Activated T-helper 17 cell treated with anti-CD3 and anti-CD28 coated beads, Interleukin-2, amount 50 U/mL, for 72 hours (primary cell): ENCODE data around the gene CRYM. TPM values are rescaled to one million over a fixed set of nuclear protein-coding genes. Genes with fewer than 3 reads are reported as not detected.

Experiments
- ATAC-seq: fragments of 150-1000 bp; cut with Tn5 transposase; replicated peaks from 2 replicates; pipeline ENCODE4 v1.10.0; 2021; ENCODE audit warnings: mild to moderate bottlenecking, moderate library complexity
- H3K27ac Mint-ChIP-seq: one replicate; pipeline ENCODE4 v1.8.0; 2022; ENCODE audit warnings: mixed read lengths
- H3K27me3 Mint-ChIP-seq: one replicate; pipeline ENCODE4 v1.8.0; 2022; ENCODE audit warnings: mixed read lengths
- H3K36me3 Mint-ChIP-seq: one replicate; pipeline ENCODE4 v1.8.0; 2022; ENCODE audit warnings: low read depth, mild to moderate bottlenecking, mixed read lengths
- H3K4me1 Mint-ChIP-seq: one replicate; pipeline ENCODE4 v1.8.0; 2022; ENCODE audit warnings: mixed read lengths
- H3K4me3 Mint-ChIP-seq: one replicate; pipeline ENCODE4 v1.8.0; 2022; ENCODE audit warnings: mild to moderate bottlenecking, mixed read lengths
- H3K9me3 Mint-ChIP-seq: one replicate; pipeline ENCODE4 v1.8.0; 2022; ENCODE audit warnings: mixed read lengths
- total RNA-seq, 2 donors: library from RNA; stranded (reverse); gene quantifications; one replicate each; pipeline ENCODE4 v1.2.3, GENCODE V29; 2022

CRYM gene
- total RNA-seq, 2 donors from 2014 or later = not detected

- no peak overlapping the region for H3K27ac Mint-ChIP-seq
- no peak overlapping the region for H3K4me3 Mint-ChIP-seq
- no peaks in the 10 kb centered on the region for H3K4me1 Mint-ChIP-seq
- H3K36me3 Mint-ChIP-seq = no peaks in the 10 kb centered on the region
- H3K9me3 Mint-ChIP-seq = no peaks in the 10 kb centered on the region
- H3K27me3 Mint-ChIP-seq = peaks cover 10% of the 10 kb centered on the region
- no peak for ATAC-seq
Observed at GRCh38 chr16:21242756-21243155, 35.3 kb downstream of the CRYM start.

GRCh38 chr16:21239646-21240045, 38.4 kb downstream of the CRYM start:
- Mint-ChIP-seq H3K27ac (no peak overlapping the region), H3K27me3 (peaks cover 14% of the 10 kb centered on the region), H3K36me3 (no peaks in the 10 kb centered on the region), H3K4me3 (no peak overlapping the region), H3K4me1 (no peaks in the 10 kb centered on the region), H3K9me3 (no peaks in the 10 kb centered on the region)
- ATAC-seq = no peak

- H3K27me3 Mint-ChIP-seq = peaks cover 35% of the 10 kb centered on the region
- no peak overlapping the region for H3K4me3 Mint-ChIP-seq
- ATAC-seq = no peak
- no peaks in the 10 kb centered on the region for H3K4me1 Mint-ChIP-seq
- H3K36me3 Mint-ChIP-seq = no peaks in the 10 kb centered on the region
- no peak overlapping the region for H3K27ac Mint-ChIP-seq
- no peaks in the 10 kb centered on the region for H3K9me3 Mint-ChIP-seq
Observed at GRCh38 chr16:21236831-21237230, 41.3 kb downstream of the CRYM start.

GRCh38 chr16:21235199-21235585, 42.9 kb downstream of the CRYM start:
- H3K27me3 Mint-ChIP-seq = peaks cover 44% of the 10 kb centered on the region
- no peak for ATAC-seq

GRCh38 chr16:21233521-21234150, 44.5 kb downstream of the CRYM start, which contains the start of gene ANKS4B:
Gene ANKS4B (plus strand): TSS chr16:21233699. CDS start chr16:21233738, 39 bp downstream.
- Mint-ChIP-seq H3K27me3 (peaks cover 55% of the 10 kb centered on the region), H3K36me3 (no peaks in the 10 kb centered on the region), H3K4me3 (no peak within 1 kb of the TSS), H3K9me3 (no peaks in the 10 kb centered on the region), H3K4me1 (no peaks in the 10 kb centered on the region), H3K27ac (no peak within 1 kb of the TSS)
- no peak for ATAC-seq

More at GRCh38 chr16:21235199-21235585, 42.9 kb downstream of the CRYM start:
- Mint-ChIP-seq H3K27ac (no peak overlapping the region), H3K36me3 (no peaks in the 10 kb centered on the region), H3K4me3 (no peak overlapping the region), H3K4me1 (no peaks in the 10 kb centered on the region), H3K9me3 (no peaks in the 10 kb centered on the region)

- ATAC-seq = no peak
- peaks cover 60% of the 10 kb centered on the region for H3K27me3 Mint-ChIP-seq
Observed at GRCh38 chr16:21233045-21233520, 45.0 kb downstream of the CRYM start.

GRCh38 chr16:21228361-21228872, 49.7 kb downstream of the CRYM start:
- Mint-ChIP-seq H3K36me3 (no peaks in the 10 kb centered on the region), H3K27me3 (peaks cover 60% of the 10 kb centered on the region), H3K4me3 (no peak overlapping the region), H3K9me3 (no peaks in the 10 kb centered on the region), H3K4me1 (peaks cover 5% of the 10 kb centered on the region), H3K27ac (no peak overlapping the region)
- no peak for ATAC-seq

More at GRCh38 chr16:21233045-21233520, 45.0 kb downstream of the CRYM start:
- Mint-ChIP-seq H3K27ac (no peak overlapping the region), H3K4me3 (no peak overlapping the region), H3K9me3 (no peaks in the 10 kb centered on the region), H3K36me3 (no peaks in the 10 kb centered on the region), H3K4me1 (no peaks in the 10 kb centered on the region)

GRCh38 chr16:21227866-21228265, 50.2 kb downstream of the CRYM start:
- no peak for ATAC-seq
- H3K27me3 Mint-ChIP-seq = peaks cover 57% of the 10 kb centered on the region
- H3K4me3 Mint-ChIP-seq = no peak overlapping the region
- no peaks in the 10 kb centered on the region for H3K36me3 Mint-ChIP-seq
- no peaks in the 10 kb centered on the region for H3K9me3 Mint-ChIP-seq
- H3K4me1 Mint-ChIP-seq = peaks cover 5% of the 10 kb centered on the region
- no peak overlapping the region for H3K27ac Mint-ChIP-seq

- Mint-ChIP-seq H3K9me3 (no peaks in the 10 kb centered on the region), H3K27ac (no peak overlapping the region), H3K36me3 (no peaks in the 10 kb centered on the region), H3K4me1 (peaks cover 5% of the 10 kb centered on the region), H3K27me3 (peaks cover 51% of the 10 kb centered on the region), H3K4me3 (no peak overlapping the region)
- ATAC-seq = no peak
Observed at GRCh38 chr16:21226749-21227148, 51.3 kb downstream of the CRYM start.

- peak overlapping the region; percentile 5 for H3K4me3 Mint-ChIP-seq
- peaks cover 5% of the 10 kb centered on the region for H3K4me1 Mint-ChIP-seq
- peak overlapping the region; percentile 11 for H3K27ac Mint-ChIP-seq
- H3K36me3 Mint-ChIP-seq = no peaks in the 10 kb centered on the region
- peaks cover 52% of the 10 kb centered on the region for H3K27me3 Mint-ChIP-seq
- ATAC-seq = peak; percentile 82
- H3K9me3 Mint-ChIP-seq = no peaks in the 10 kb centered on the region
Observed at GRCh38 chr16:21224800-21225199, 53.3 kb downstream of the CRYM start.

GRCh38 chr16:21223787-21224186, 54.3 kb downstream of the CRYM start:
- Mint-ChIP-seq H3K4me3 (no peak overlapping the region), H3K27ac (no peak overlapping the region), H3K36me3 (no peaks in the 10 kb centered on the region), H3K27me3 (peaks cover 48% of the 10 kb centered on the region), H3K4me1 (peaks cover 5% of the 10 kb centered on the region), H3K9me3 (no peaks in the 10 kb centered on the region)
- no peak for ATAC-seq

- H3K27me3 Mint-ChIP-seq = peaks cover 42% of the 10 kb centered on the region
- H3K4me1 Mint-ChIP-seq = peaks cover 5% of the 10 kb centered on the region
- H3K9me3 Mint-ChIP-seq = no peaks in the 10 kb centered on the region
- H3K36me3 Mint-ChIP-seq = no peaks in the 10 kb centered on the region
- no peak for ATAC-seq
- H3K27ac Mint-ChIP-seq = no peak overlapping the region
- no peak overlapping the region for H3K4me3 Mint-ChIP-seq
Observed at GRCh38 chr16:21222495-21223337, 55.4 kb downstream of the CRYM start.

GRCh38 chr16:21219551-21219950, 58.5 kb downstream of the CRYM start:
- H3K36me3 Mint-ChIP-seq = no peaks in the 10 kb centered on the region
- no peak overlapping the region for H3K4me3 Mint-ChIP-seq
- H3K4me1 Mint-ChIP-seq = peaks cover under 1% of the 10 kb centered on the region
- no peak for ATAC-seq
- peaks cover 40% of the 10 kb centered on the region for H3K27me3 Mint-ChIP-seq
- H3K9me3 Mint-ChIP-seq = no peaks in the 10 kb centered on the region
- no peak overlapping the region for H3K27ac Mint-ChIP-seq

- no peak overlapping the region for H3K4me3 Mint-ChIP-seq
- H3K36me3 Mint-ChIP-seq = no peaks in the 10 kb centered on the region
- H3K27me3 Mint-ChIP-seq = peaks cover 39% of the 10 kb centered on the region
- no peaks in the 10 kb centered on the region for H3K4me1 Mint-ChIP-seq
- H3K27ac Mint-ChIP-seq = no peak overlapping the region
- H3K9me3 Mint-ChIP-seq = no peaks in the 10 kb centered on the region
- no peak for ATAC-seq
Observed at GRCh38 chr16:21218153-21218552, 59.9 kb downstream of the CRYM start.

- H3K27me3 Mint-ChIP-seq = peaks cover 35% of the 10 kb centered on the region
- ATAC-seq = no peak
Observed at GRCh38 chr16:21217121-21217520, 61.0 kb downstream of the CRYM start.

More at GRCh38 chr16:21217121-21217520, 61.0 kb downstream of the CRYM start:
- Mint-ChIP-seq H3K27ac (no peak overlapping the region), H3K9me3 (no peaks in the 10 kb centered on the region), H3K4me3 (no peak overlapping the region), H3K4me1 (no peaks in the 10 kb centered on the region), H3K36me3 (no peaks in the 10 kb centered on the region)
